H54 (cell line): Measurements from ENCODE around the gene KRT36.

Experiments used
- DNase-seq: peaks from one replicate; pipeline ENCODE4 v3.0.0; 2011; ENCODE audit warnings: low spot score, mixed read lengths; ENCODE audit not compliant: insufficient read length
- FAIRE-seq: peaks from 3 replicates; lab custom pipeline; 2011; peaks lifted over from hg19 to GRCh38; lab: Jason Lieb, UNC
- POLR2A ChIP-seq: IDR thresholded peaks from 2 replicates; pipeline ENCODE4 v1.6.1; 2011; ENCODE audit warnings: low read depth, mild to moderate bottlenecking, low read length

The KRT36 gene

GRCh38 chr17:41437769-41438168 lies 51.9 kb downstream of the KRT36 start:
- no peak for FAIRE-seq

GRCh38 chr17:41437254-41437653 lies 52.5 kb downstream of the KRT36 start:
- FAIRE-seq (no peak), DNase-seq (no peak)
- no peak for TF ChIP-seq POLR2A

More at GRCh38 chr17:41437769-41438168, 51.9 kb downstream of the KRT36 start:
- no peak for TF ChIP-seq POLR2A
- DNase-seq, result no peak
